SKM-1 treated with dmso at 0.1 percent for 144 hours (cell line): ENCODE results near the gene RYR3.

Experiments used
- DNase-seq: peaks from one replicate; lab custom pipeline; 2025; ENCODE audit not compliant: unreplicated experiment; lab: John Stamatoyannopoulos, UW

The RYR3 gene

GRCh38 chr15:33500432-33501195, 189.8 kb downstream of the RYR3 start:
- no peak for DNase-seq

DNA sequence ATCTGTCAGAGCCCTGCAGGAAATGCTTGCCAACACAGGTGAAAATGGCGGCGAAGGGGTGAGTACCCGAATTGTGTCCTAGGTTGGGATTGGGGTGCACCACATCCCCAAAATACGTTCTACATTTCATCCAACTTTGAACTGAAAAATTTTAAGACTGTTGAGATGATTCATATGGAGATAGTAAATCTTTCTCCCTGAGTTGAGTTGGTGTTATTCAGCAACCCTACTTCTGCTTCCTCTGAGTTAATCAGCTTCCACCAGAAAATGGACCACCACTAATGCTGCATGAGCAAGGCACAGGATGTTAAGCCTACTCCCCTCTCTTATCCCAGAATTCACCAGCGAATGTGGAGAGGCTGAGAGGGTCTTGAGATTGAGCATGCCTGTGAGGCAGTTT, 192.9 kb downstream of the RYR3 start:
- DNase-seq = no peak

DNA sequence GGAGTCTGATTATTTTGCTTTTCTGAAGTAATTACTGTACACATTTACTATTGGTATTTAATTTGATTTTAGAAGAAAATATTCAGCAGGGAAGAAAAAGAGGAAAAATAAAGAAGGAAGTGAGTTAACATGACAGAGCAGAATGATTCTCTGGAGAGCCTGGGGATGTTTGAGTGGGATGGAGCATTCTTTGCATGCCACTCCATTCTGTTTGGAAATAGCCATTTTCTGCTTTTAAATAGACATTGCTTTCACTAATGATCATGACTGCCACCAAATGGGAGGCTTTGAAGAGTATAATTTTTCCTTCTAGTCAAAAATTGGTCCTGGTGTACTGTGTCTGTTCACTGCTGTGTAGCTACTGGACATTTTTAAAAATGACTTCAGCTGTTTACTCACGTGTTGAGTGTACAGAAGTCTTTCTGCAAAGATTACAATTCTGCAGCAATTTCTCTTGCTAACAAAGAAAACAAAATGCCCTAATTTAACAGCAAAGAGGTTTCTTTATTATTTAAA, 196.1 kb downstream of the RYR3 start:
- no peak for DNase-seq

- no peak for DNase-seq
Measured at GRCh38 chr15:33508703-33509102, 197.9 kb downstream of the RYR3 start.

DNA sequence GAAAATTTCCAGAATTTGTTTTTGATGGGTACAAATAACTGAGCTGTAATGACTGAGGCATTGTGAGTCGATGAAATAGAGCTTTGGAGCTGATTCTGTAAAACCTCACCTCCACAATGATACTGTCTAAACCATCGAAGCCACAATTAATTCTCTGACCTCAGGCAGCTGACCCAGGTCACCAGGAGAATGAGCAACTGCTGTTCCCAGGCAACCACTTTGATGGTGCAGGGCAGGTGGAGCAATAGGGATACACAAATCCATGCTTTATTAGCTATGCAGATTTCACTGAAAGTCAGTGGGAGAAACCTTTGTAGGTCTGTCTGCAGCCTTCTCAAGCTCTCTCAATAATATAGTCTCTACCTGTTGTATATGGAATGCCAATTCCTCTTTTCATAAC, 204.4 kb downstream of the RYR3 start:
- DNase-seq = no peak

DNA sequence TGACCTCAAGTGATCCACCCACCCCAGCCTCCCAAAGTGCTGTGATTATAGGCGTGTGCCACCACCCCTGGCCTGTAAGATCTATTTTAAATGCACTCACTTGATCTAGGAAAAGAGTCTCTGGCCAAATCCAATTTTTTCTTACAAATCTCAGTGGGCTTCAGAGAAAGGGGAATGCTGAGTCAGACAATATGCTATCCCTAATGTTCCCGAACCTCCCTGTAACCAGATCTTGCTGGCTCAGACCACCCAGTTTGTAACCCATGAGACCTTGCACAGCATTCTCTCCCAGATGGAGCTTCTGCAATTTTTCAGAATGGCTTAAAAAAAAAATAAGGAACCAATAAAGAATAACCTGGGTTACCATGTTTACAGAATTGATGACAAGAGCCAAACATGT, 205.8 kb downstream of the RYR3 start:
- no peak for DNase-seq

DNA sequence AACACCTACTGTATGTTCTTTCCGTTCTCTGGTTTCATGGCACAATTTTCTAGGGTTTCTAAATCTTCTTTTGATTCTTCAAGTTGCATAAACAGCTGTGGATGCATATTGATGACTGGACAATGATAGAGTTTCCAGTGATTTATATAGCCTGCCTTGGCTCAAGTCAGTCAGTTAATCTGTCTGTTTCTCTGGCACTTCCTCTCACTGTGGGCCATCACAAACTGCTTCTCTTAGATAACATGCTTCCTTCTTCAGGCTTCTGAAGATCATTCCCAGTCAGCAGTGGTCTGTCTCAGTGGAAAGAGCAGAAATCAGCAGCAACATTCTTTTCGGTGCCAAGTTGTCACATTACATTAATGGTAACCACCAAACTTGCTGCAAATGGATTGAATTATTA, 207.2 kb downstream of the RYR3 start:
- no peak for DNase-seq

DNA sequence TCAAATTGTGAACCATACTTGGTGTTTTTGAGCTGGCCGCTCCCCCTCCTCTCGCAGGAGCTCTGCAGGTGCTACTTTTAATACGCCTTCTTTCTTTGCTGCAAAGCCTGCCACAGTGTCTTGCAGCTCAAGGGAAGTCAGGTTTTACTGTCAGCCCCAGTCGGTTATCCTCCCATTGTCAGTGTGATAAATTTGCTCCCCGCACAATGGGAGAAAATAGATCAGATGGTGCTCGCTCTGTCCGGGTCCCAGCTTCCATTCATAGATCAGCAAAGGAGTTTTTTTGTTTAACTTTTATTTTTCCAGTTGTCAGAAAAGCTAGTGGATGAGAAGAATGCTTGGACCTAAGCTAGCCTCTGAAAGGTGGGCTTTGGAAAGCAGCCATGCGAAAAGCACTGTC, 207.7 kb downstream of the RYR3 start:
- DNase-seq = no peak

- no peak for DNase-seq
Measured at GRCh38 chr15:33524274-33524673, 213.5 kb downstream of the RYR3 start.

- no peak for DNase-seq
Measured at GRCh38 chr15:33526532-33526931, 215.8 kb downstream of the RYR3 start.

GRCh38 chr15:33533197-33533596, 222.4 kb downstream of the RYR3 start:
- no peak for DNase-seq

DNA sequence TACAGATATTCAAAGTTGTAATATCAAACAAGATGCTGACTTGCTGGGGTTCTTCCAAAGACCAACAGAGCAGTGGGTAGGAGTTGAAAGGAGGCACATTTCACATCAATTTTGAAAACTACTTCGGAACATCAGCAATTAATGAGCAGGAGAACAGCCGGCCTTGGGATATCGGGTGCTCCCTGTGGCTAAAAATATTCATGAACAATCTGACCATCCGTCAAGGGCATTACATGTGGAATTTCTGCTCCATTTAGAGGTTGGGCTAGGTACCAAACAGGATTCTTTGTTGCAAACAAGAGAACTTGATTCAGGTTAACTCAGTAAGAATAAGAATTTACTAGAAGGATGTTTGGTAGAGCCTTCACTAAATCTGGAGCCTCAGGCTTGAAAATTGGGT, 223.9 kb downstream of the RYR3 start:
- no peak for DNase-seq

DNA sequence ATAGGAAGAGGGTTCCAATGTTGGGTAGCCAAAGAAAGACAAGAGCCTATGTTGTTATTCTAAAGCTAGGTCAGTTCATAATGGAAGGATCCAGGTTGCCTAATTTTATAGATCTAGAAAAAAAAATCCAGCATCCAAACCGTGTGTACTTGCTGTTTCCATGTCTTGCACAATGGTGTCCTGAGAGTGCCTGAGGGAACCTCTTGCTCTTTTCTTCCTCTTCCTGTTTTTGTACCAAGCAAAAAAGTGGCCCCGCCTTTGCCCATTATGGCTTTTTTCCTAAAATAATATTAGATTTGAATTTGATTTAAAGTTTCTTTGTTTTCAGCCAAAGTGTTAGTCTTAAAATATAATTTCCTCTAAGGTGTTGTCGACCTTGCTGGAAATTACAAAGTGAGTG, 224.4 kb downstream of the RYR3 start:
- no peak for DNase-seq

- DNase-seq = no peak
Measured at GRCh38 chr15:33539825-33540573, 229.2 kb downstream of the RYR3 start.

- DNase-seq = no peak
Measured at GRCh38 chr15:33543957-33544356, 233.2 kb downstream of the RYR3 start.

DNA sequence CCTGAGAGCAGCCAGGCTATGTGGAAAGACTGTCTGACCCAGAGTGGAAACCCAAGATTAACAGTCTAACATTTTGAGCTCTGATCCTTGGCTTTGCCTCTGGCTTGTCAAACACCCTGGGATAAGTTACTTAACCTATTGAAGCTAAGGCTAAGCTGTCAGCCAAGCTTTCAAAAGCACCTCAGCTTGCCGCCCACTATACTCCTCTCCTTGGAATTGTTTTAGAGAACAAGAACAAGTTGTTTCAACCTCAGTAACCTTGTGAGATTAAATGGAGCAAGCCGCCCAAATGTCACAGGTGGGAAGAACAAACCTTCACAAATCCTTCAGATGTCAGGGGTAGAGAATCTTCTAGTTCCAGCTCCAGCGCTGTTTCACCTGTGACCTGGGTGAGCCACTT, 235.1 kb downstream of the RYR3 start:
- DNase-seq = no peak

DNA sequence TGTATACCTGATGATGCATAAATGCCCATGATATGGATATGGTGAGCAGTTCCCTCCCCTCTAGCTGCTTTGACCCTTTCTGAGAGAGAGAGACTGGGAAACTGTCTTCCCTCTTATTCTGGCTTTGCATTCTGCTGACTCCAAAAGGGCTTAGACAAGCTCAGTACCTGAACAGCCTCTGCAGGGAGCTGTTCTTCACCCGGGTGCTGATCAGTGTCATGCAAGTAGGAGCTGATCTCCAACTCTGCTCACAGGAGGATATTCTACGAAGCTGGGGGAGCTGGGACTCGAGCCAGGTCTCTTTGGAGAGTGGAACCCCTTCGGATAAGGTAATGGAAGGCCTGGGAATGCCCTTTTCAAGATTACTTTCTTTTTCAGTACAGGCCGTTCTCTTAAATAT, 237.1 kb downstream of the RYR3 start:
- DNase-seq = no peak

DNA sequence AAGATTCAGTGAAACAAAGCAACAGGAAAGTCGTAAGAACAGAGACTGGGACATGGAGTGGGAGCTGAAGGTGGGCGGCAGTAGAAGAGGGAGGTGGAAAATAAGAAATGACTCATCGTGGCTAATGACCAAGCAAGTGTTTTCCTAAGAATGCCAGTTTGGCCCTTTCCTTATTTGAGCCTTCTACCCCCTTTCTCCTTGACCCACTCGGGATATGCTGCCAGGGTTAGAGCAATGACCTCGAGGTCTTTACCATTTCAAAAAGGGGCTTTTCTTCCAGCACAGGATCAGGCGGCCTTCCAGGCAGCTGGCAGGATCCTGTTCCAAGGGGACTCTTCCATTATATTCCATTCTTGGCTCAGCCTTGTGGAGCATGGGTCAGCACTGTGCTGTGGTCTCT, 241.1 kb downstream of the RYR3 start:
- no peak for DNase-seq

DNA sequence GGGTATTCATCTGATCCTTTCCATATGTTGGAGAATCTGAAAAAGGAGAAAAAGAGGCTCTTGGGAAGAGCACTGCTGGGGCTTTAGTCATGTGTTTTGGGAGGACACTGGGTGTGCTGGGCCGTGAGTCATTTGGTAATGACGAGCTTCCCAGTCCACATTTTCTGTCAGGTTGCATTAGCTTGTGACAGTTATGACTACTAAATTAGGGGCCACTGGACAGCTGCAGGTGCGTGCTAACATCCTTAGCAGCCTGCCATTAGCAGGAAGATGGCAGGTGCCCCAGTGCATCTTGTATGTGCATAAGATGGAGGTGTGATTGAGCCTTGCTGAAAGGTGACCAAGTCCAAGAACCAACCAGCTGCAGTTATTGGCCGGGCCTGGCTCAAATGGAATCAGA, 242.4 kb downstream of the RYR3 start:
- DNase-seq = no peak

DNA sequence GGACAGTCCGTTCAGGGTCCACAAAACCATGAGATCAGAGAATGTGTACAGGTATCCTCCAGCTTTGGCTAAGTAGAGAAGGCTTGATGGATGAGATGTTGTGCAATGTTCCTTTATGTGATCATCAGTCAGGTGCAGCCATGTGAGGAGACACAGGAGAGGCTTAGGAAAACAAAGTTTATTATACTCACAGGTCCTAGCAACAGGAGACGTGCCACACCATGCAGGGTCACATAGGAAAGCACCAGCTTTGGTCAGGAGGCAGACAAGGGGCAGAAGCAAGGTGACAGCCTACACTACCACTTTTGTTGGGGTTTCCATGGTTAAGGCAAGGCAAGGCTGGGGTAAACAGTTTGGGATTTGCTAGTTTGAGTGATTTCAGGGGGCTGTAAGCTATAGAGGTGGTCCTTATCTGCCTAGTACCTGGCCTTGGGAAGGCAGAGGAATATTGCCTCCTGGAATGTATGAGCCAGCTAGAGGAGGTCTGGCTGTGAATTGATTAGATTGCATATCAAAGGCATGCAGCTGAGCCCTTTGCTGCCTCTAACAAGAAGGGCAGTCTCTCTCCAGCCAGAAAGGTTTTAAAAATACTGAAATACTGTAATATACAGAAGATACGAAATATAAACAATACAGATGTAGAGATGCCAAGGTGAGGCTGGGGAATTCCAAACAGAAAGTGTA, 248.6 kb downstream of the RYR3 start:
- no peak for DNase-seq

GRCh38 chr15:33561407-33561806, 250.6 kb downstream of the RYR3 start:
- no peak for DNase-seq

DNA sequence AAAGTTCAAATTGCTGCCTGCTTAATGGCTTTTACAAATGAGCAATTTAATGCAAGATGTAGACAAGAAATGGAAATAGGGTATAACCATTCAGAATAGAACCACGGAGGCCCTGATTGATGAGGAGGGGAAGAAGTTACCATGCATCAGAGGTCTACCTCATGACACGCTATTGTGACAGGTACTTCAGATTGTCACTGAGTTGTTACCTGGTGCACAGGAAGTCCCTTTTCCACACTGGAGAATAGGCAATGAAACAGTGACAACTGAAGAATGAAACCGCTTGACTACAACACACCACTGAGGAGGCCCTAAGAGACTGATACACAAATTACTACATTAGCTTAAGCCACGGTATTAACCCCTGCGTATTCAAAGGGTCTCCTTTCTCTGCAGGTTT, 251.2 kb downstream of the RYR3 start:
- DNase-seq = no peak
